HepG2 (cell line): Measurements from ENCODE around the gene PTPRU. TPM values are rescaled to one million over a fixed set of nuclear protein-coding genes. Genes with fewer than 3 reads are reported as not detected.

Experiments used
- ATAC-seq: fragments of 200-7000 bp; cut with Tn5 transposase; 3 replicates; pipeline ENCODE4 v1.9.1; 2020; ENCODE audit warnings: mild to moderate bottlenecking, moderate library complexity
- BruUV-seq: library from RNA; stranded (reverse); fragments of 400-500 nt; replicated peaks from 2 replicates; lab custom pipeline; 2021; lab: Mats Ljungman, UMichigan
- CTCF ChIA-PET: fragments of 300-600 bp; formaldehyde crosslinking; extraction: SDS; loops from one replicate; lab custom pipeline; 2021; ENCODE audit warnings: low total read pairs, inconsistent platforms, low intra/inter-chr PET ratio; lab: Yijun Ruan, JAX
- POLR2A ChIA-PET: fragments of 350-600 bp; sonication (Branson Sonifier 250); formaldehyde crosslinking; loops from one replicate; lab custom pipeline; 2020; ENCODE audit warnings: antibody characterized with exemption, inconsistent platforms; lab: Yijun Ruan, JAX
- DNase-seq: peaks from one replicate; pipeline ENCODE4 v3.0.0-alpha.2; 2015; ENCODE audit warnings: low spot score
- FAIRE-seq: peaks from 3 replicates; lab custom pipeline; 2011; peaks lifted over from hg19 to GRCh38; lab: Jason Lieb, UNC
- H2AFZ ChIP-seq: one replicate; pipeline ENCODE4 v1.6.1; 2011; ENCODE audit warnings: low read length, inconsistent platforms
- H3K27ac ChIP-seq: fragments of 300-600 bp; 3 replicates; pipeline ENCODE4 v1.8.0; 2011; ENCODE audit warnings: mixed run types, mild to moderate bottlenecking, mixed read lengths, low read length, inconsistent platforms; ENCODE audit not compliant: insufficient read depth; ENCODE audit errors: extremely low read length
- H3K27me3 ChIP-seq, 2 experiments: fragments of 200-600 bp in 1 of 2; 2 replicates in 1 of 2; 3 replicates in 1 of 2; pipeline versions ENCODE4 v1.6.0 to v1.8.0; 2011; ENCODE audit warnings: low read length in 2 of 2, mild to moderate bottlenecking in 2 of 2, moderate library complexity in 2 of 2, inconsistent platforms in 1 of 2; ENCODE audit not compliant: insufficient read depth in 2 of 2, control insufficient read depth in 1 of 2
- H3K36me3 ChIP-seq, 2 experiments: fragments of 200-600 bp in 1 of 2; replicated peaks in 1 of 2; 2 replicates in 1 of 2; 3 replicates in 1 of 2; pipeline versions ENCODE4 v1.5.1 to v1.8.0; 2011; ENCODE audit warnings: low read length in 2 of 2, inconsistent platforms in 1 of 2; ENCODE audit not compliant: insufficient read depth in 2 of 2, control insufficient read depth in 1 of 2
- H3K4me1 ChIP-seq: 2 replicates; pipeline ENCODE4 v1.5.1; 2012; ENCODE audit warnings: low read length, inconsistent platforms; ENCODE audit not compliant: insufficient read depth
- H3K4me2 ChIP-seq: 2 replicates; pipeline ENCODE4 v1.6.0; 2011; ENCODE audit warnings: low read depth, low read length, inconsistent platforms
- H3K4me3 ChIP-seq, 3 experiments: fragments of 200-600 bp in 1 of 3; sonication (generic), shearing (Covaris generic) in 1 of 3; replicated peaks in 1 of 3; 2 replicates each; pipeline ENCODE4 v1.5.1; 2011 to 2016; ENCODE audit warnings: low read length in 3 of 3, inconsistent platforms in 2 of 3, low read depth in 2 of 3, mild to moderate bottlenecking in 2 of 3, control low read depth in 1 of 3, mixed read lengths in 1 of 3; ENCODE audit not compliant: insufficient read depth in 1 of 3
- H3K79me2 ChIP-seq: one replicate; pipeline ENCODE4 v1.6.1; 2011; ENCODE audit warnings: low read length, inconsistent platforms; ENCODE audit not compliant: insufficient read depth
- H3K9ac ChIP-seq: 2 replicates; pipeline ENCODE4 v1.6.0; 2011; ENCODE audit warnings: mild to moderate bottlenecking, low read depth, low read length, inconsistent platforms; ENCODE audit not compliant: insufficient read depth
- H3K9me3 ChIP-seq: 2 replicates; pipeline ENCODE4 v1.5.1; 2012; ENCODE audit warnings: mild to moderate bottlenecking, low read length
- H4K20me1 ChIP-seq: 2 replicates; pipeline ENCODE4 v1.6.0; 2011; ENCODE audit warnings: inconsistent platforms, mild to moderate bottlenecking, low read length, moderate library complexity; ENCODE audit not compliant: insufficient read depth
- E2F1 ChIP-seq: sonication (generic); formaldehyde crosslinking; IDR thresholded peaks from 2 replicates; pipeline ENCODE4 v1.5.0; 2020; ENCODE audit warnings: missing genetic modification reagents
- E2F2 ChIP-seq: sonication (generic); formaldehyde crosslinking; IDR thresholded peaks from 2 replicates; pipeline ENCODE4 v1.4.0; 2020; ENCODE audit warnings: missing genetic modification reagents, borderline replicate concordance
- HDAC2 ChIP-seq: sonication (generic); formaldehyde crosslinking; IDR thresholded peaks from 2 replicates; pipeline ENCODE4 v1.4.0; 2020; ENCODE audit warnings: missing genetic modification reagents
- IRF1 ChIP-seq: sonication (generic); formaldehyde crosslinking; IDR thresholded peaks from 2 replicates; pipeline ENCODE4 v1.4.0; 2020; ENCODE audit warnings: low read depth, mild to moderate bottlenecking, missing genetic modification reagents
- IRF2 ChIP-seq: IDR thresholded peaks from 2 replicates; pipeline ENCODE4 v1.6.1; 2018; ENCODE audit warnings: missing genetic modification reagents, missing compliant biosample characterization
- ISL2 ChIP-seq: sonication (generic); formaldehyde crosslinking; IDR thresholded peaks from 2 replicates; pipeline ENCODE4 v1.5.0; 2020; ENCODE audit warnings: missing genetic modification reagents
- JARID2 ChIP-seq: sonication (generic); formaldehyde crosslinking; IDR thresholded peaks from 2 replicates; pipeline ENCODE4 v1.8.1; 2023; ENCODE audit warnings: missing genetic modification reagents, inconsistent platforms; ENCODE audit not compliant: insufficient replicate concordance
- NFAT5 ChIP-seq: sonication (generic); formaldehyde crosslinking; IDR thresholded peaks from 2 replicates; pipeline ENCODE4 v1.4.0; 2020; ENCODE audit warnings: missing genetic modification reagents
- RNF2 ChIP-seq: fragments of 450-650 bp; conservative IDR thresholded peaks from 2 replicates; pipeline ENCODE4 v1.6.1; 2016; ENCODE audit warnings: low read depth
- TEAD2 ChIP-seq: sonication (generic); formaldehyde crosslinking; IDR thresholded peaks from 2 replicates; pipeline ENCODE4 v1.9.0; 2021; ENCODE audit warnings: missing genetic modification reagents
- whole genome bisulfite sequencing: methylation state at CpG from one replicate; pipeline ENCODE4 v1.1.6; 2017; ENCODE audit warnings: low lambda C conversion rate; 5-methylcytosine and 5-hydroxymethylcytosine counted together
- in situ Hi-C: cut with HindIII; loops from 2 replicates; pipeline ENCODE4 v1.10.0; 2017; ENCODE audit warnings: low pct_unique_long_range_greater_than_20kb; ENCODE audit not compliant: extremely low pct_ligation_motif_present
- intact Hi-C: fragments of 100-400 bp; cut with micrococcal nuclease; formaldehyde crosslinking; loops from one replicate; pipeline ENCODE4 v1.10.0; 2022; ENCODE audit not compliant: unreplicated experiment
- polyA plus RNA-seq, 8 experiments: library from polyadenylated mRNA; depleted of rRNA in 3 of 8; stranded (reverse) in 7 of 8; unstranded in 1 of 8; fragments of >200 nt; fragmentation: Illumina TruSeq in 4 of 8; extraction: Trizol in 4 of 8; gene quantifications; 2 replicates each; pipeline versions ENCODE4 v1.2.1 to v1.2.3, GENCODE V29; 2011 to 2016; ENCODE audit warnings: low read depth in 4 of 8, missing spikeins in 1 of 8, mixed read lengths in 1 of 8; ENCODE audit not compliant: insufficient read depth in 1 of 8
- total RNA-seq, 5 experiments: library from RNA; depleted of rRNA; stranded (reverse); fragments of >200 nt; fragmentation: Illumina TruSeq; extraction: Trizol; gene quantifications; 2 replicates each; pipeline ENCODE4 v1.2.3, GENCODE V29; 2016; ENCODE audit warnings: low read depth in 1 of 5

PTPRU gene
- total and polyA plus RNA-seq, 2 of the 13 experiments (the other 11 are each of a cell fraction or from before 2014, with no cell fraction given): 21.6 to 22.3 TPM

GRCh38 chr1:29322861-29323585 lies 86.7 kb downstream of the PTPRU start:
- DNase-seq: no peak
- no TSS peak for BruUV-seq
- peaks cover 0 to 3% of the 10 kb centered on the region in 2 experiments; a peak in 3 of 5 replicates for H3K36me3 ChIP-seq
- no peak overlapping the region for H2AFZ ChIP-seq
- H3K27ac ChIP-seq: no peak overlapping the region
- H3K4me2 ChIP-seq: no peak overlapping the region
- no peaks in the 10 kb centered on the region for H3K27me3 ChIP-seq
- no peaks in the 10 kb centered on the region for H3K9me3 ChIP-seq
- POLR2A ChIA-PET: no interaction called here
- no peak overlapping the region for H3K9ac ChIP-seq
- CTCF ChIA-PET: no interaction called here
- ATAC-seq: no peak
- no peak for FAIRE-seq
- in situ Hi-C loops: no loop called here
- no peak overlapping the region for H3K4me3 ChIP-seq
- 93% methylated on average over 10 of the region's 12 CpGs for WGBS
- H4K20me1 ChIP-seq: no peaks in the 10 kb centered on the region
- peaks cover 13% of the 10 kb centered on the region for H3K4me1 ChIP-seq
- intact Hi-C loops: no loop called here
- H3K79me2 ChIP-seq: no peaks in the 10 kb centered on the region
- TF ChIP-seq E2F1 (CRISPR knock-in tag) (no peak), E2F2 (CRISPR knock-in tag) (no peak), HDAC2 (no peak), IRF1 (CRISPR knock-in tag) (no peak), ISL2 (no peak), TEAD2 (CRISPR knock-in tag) (no peak), NFAT5 (CRISPR knock-in tag) (no peak), RNF2 (no peak), IRF2 (no peak), JARID2 (CRISPR knock-in tag) (no peak)
